Germinal center (tissue), 1 donor: ENCODE data around the gene CNNM2.
"Not testable (repeated sequence)": the region's sequence is repeated elsewhere in the genome, so short reads cannot be mapped to it uniquely, and the experiment has no call there.

Experiments used
- DNase-seq: peaks from one replicate; pipeline ENCODE4 v3.0.0; 2012; ENCODE audit warnings: mixed read lengths, low spot score

The CNNM2 gene

DNA sequence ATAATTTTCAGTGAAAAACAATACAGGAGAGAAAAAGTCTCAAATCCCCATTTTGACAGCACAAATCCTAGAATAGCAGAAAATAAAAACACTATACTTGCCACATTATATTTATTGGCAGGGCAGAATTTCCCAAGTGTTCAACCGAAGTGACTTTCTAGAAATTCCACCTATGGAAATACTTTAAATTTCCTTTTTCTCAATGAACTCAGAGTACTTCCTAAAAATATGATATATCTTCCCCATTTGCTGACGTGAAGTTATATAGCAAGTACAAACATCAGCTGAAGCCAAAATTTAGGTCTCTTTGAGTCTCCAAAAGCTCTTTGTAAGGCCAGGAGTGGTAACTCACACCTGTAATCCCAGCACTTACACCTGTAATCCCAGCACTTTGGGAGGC, 191.7 kb downstream of the CNNM2 start:
- DNase-seq: no peak

GRCh38 chr10:103110407-103110806, 192.3 kb downstream of the CNNM2 start:
- no peak for DNase-seq

DNA sequence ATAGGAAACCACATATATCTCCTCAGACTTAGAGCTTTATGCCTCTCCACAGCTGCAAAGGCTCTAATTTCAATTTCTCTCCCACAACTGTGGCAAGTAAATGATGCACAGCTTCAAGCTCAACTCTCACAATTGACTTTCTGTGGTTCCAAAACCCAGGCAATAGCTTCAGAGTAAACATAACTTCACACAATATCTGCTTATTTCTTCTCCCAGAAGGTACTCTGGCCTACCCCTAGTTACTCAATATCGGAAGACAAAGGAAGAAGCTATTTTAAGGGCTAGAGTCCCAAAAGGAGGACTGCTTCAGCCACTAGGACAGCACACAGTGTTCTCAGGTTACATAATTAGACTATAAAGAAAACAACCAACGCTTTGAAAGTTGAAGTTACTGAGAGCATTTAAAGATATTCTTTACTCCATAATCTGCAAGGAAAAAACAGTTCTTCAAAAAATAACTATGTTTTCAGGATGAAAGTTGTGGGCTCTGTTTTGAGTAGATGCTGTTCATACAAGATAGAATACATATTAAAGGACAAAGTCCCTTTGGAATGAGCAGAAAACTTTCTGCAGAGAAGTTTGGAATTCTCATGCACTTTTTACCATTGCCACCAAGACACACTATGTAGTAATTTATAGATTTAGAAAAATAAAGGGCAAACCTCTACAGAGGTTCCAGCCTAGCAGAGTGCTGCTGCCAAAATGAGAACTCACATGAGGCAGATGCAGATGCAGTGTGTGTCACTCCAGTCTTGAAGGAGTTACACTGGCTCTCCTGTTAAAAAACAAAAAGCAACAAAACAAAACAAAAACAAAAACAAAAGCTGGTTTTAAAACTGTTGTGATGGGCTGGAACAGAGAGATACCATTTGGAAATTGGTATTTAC, 193.2 kb downstream of the CNNM2 start:
- no peak for DNase-seq

DNA sequence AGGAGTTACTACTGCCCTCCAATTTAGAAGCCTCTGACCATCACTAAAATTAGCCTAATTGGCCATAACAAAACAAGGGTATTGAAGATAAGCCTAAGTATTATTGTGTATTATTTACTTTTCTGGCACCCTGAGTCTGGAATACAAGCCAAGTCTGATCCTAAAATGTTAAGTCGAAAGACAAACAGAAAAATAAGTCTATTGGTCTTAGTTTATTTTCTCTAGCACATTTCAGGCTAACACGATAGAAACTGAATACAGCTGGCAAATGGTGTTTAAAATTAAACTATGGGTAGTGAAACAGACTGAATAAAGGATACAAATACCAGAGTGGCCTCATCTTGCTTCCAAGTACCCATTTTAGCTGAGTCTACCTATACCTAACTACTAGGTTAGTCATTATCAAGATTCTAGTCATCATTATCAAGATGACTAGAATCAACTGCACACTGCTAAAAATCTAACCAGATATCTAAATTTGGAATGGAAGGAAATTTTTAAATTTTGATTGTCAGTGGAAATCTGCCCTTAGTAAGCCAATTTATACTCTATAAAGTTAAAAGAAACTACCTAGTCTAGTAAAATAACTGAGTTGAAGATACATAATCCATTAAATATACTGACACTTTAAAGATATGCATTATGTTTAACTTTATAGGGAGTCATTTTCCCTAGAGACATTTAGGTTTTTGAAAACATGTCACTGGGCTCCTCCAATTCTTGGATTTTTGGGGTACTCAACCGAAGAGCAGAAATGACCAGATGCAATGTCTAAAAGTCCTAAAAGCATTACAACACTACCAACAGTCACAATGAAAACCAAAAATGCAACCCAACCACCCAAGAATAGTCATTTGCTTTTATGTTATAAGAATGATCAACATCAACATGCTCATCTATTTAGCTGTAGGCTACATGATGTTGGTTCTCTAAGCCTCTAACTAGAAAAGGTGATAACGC, 194.1 kb downstream of the CNNM2 start:
- no peak for DNase-seq

GRCh38 chr10:103114876-103115275, 196.8 kb downstream of the CNNM2 start:
- DNase-seq: no peak

GRCh38 chr10:103117247-103117646, 199.2 kb downstream of the CNNM2 start:
- no peak for DNase-seq

- no peak for DNase-seq
These were observed 202.5 kb downstream of the CNNM2 start for GRCh38 chr10:103120546-103120945.

DNA sequence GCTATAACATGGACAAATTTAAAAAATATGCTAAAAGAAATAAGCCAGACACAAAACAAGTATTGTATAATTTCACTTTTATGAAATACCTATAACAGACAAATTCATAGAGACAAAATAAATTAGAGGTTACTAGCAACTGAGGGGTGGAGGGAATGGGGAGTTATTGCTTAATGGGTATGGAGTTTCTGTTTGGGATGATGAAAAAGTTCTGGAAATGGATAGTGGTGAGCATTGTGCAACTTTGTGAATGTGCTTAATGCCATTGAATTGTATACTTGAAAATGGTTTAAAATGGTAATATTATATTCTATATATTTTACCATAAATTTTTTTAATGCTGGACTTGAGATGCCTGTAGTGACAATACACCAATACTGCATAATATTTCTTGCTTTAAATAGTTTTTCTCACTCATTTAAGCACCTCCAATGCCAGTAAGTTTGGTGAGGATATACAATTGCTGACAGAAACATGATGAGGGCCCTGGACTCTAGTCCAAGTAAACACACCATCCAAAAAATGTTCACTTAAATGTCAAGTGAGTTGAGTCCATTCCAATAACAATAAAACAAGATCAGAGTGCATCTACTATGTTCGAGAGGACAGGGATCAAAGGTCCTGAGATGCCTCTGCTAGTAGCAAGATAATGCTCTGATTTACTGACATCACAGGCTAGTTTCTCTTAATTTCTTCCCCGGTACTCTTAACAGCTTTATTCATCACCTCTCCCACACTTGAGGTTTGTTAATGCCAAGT, 203.1 kb downstream of the CNNM2 start:
- no peak for DNase-seq

DNA sequence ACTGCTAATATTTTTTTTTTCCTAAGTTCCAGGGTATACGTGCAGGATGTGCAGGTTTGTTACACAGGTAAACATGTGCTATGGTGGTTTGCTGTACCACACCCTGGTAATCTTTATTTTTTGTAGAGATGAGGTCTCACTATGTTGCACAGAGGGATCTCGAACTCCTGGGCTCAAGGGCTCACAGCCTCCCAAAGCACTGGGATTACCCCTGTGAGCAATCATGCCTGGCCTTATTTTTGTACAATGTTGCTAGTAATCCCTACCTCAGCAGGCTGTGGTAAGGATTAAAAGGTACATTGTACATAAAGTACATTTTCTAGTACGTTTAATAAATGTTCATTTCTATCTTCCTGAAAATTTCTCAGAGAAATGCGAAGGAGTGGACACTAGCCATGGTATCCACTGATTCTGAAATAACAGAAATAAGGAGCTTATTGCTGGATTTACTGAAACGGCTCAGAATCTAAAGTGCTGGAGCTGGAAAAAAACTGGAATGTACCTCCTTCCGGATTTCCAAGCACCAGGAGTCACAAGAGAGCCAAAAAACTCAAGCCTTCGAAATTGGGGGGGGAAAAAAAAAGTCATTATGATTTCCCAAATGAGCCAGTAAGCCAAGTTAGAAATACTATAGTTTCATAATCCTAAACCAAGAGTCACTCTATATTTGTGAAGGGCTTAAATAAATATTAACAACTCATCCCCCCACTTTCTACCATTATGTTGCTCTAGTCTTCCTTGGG, 205.4 kb downstream of the CNNM2 start:
- no peak for DNase-seq

- DNase-seq: no peak
These were observed 206.5 kb downstream of the CNNM2 start for GRCh38 chr10:103124420-103125096.

- DNase-seq: no peak
These were observed 207.5 kb downstream of the CNNM2 start for GRCh38 chr10:103125323-103126267.

- DNase-seq: no peak
These were observed 209.1 kb downstream of the CNNM2 start for GRCh38 chr10:103127241-103127640.

DNA sequence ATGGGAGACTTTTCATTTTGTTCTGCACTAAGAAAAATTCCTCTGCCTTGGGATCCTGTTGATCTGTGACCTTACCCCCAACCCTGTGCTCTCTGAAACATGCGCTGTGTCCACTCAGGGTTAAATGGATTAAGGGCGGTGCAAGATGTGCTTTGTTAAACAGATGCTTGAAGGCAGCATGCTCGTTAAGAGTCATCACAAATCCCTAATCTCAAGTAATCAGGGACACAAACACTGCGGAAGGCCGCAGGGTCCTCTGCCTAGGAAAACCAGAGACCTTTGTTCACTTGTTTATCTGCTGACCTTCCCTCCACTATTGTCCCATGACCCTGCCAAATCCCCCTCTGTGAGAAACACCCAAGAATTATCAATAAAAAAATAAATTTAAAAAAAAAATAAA, 212.1 kb downstream of the CNNM2 start:
- DNase-seq: not testable (repeated sequence)

DNA sequence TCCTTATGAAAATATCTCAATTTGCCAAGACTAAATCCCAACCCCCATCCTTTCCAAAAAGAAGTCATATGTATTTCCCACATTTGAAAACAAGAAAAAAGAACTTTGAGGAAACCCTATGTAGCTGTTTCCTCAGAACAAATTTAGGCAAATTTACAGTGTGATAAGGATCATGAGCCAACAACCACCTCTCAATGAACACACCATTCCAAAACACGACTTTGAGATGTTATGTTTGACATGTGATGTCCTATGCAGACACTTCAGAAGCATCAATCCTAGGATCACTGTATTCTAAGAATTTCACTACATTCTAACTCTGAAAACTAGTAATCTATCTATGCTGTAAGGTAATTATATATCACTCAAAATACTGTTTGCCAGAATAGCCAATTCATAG, 212.8 kb downstream of the CNNM2 start:
- no peak for DNase-seq

DNA sequence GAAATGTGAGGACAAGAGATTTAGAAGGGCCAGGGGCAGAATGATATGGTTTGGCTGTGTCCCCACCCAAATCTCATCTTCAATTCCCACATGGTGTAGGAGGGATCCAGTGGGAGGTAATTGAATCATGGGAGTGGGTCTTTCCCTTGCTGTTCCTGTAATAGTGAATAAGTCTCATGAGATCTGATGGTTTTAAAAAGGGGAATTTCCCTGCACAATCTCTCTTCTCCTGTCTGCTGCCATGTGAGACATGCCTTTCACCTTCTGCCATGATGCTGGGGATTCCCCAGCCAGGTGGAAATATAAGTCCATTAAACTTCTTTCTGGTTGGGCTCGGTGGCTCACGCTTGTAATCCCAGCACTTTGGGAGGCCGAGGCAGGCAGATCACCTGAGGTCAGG, 217.1 kb downstream of the CNNM2 start:
- not testable (repeated sequence) for DNase-seq

- no peak for DNase-seq
These were observed 221.7 kb downstream of the CNNM2 start for GRCh38 chr10:103139803-103140202.
